Measurements from ENCODE around the gene HDAC1. TPM values are rescaled to one million over a fixed set of nuclear protein-coding genes. Genes with fewer than 3 reads are reported as not detected.

The HDAC1 gene
- polyA plus RNA-seq, 10 donors, result 27.5 to 50.3 (median 41.3) TPM

GRCh38 chr1:32321712-32322291 lies 29.9 kb downstream of the HDAC1 start:
- no peak for DNase-seq

DNA sequence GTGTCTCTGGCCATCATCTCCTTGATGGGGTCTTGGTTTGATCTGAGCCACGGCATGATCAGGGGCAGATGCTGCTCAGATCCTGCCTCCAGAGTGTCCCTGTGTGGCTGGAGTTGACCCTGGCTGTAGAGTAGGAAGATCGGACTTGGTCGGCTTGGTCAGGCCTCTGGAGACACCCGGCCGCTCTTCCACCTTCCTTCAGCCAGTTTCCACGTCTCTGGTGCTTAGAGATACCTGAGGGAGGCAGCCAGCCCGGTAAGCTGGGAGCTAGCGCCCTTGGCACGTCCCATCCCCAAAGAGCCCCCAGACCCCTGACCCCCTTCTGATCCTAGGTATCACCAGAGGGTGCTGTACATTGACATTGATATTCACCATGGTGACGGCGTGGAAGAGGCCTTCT lies 35.3 kb downstream of the HDAC1 start:
- no peak for DNase-seq

- DNase-seq, result no peak
These were observed 38.1 kb downstream of the HDAC1 start for GRCh38 chr1:32329931-32330466.

- DNase-seq, result no peak
These were observed 38.8 kb downstream of the HDAC1 start for GRCh38 chr1:32330558-32331151.

- no peak for DNase-seq
These were observed 39.7 kb downstream of the HDAC1 start for GRCh38 chr1:32331549-32331948.

DNA sequence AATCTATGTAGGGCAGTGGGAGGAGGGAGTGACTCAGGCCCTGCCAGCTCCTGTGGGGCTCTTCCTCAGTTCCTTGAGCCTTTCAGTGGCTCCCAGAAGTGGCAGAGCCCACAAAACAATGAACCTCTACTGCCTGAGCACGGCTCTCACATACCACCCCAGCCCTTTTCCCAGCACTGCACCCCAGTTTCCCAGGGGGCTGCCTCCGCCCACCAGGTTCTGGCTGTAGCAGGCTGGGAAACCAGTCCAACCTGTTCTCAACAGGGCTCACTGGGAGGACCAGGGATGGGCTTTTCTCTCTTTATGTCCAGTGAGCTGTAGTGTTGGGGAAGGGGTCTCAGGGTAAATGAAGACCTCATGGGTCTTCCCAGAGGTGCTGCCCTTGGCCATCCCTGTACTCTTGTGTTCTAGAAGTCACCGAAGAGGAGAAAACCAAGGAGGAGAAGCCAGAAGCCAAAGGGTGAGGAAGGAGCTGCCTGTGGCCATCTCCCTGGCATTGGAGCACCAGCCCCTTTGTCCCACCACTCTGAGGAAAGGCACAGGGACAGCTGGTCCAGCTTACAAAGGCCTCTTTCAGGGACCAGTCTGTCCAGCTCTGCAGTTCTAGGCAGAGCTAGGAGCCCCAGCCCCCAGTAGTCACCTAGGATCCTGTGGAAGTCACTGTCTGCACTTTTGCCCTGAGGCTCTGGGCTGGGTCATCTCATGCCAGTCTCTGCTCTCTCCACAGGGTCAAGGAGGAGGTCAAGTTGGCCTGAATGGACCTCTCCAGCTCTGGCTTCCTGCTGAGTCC lies 40.6 kb downstream of the HDAC1 start:
- DNase-seq, result no peak

- no peak for DNase-seq
These were observed 41.5 kb downstream of the HDAC1 start for GRCh38 chr1:32333251-32333963.

GRCh38 chr1:32334274-32334861 lies 42.5 kb downstream of the HDAC1 start:
- DNase-seq, result no peak

DNA sequence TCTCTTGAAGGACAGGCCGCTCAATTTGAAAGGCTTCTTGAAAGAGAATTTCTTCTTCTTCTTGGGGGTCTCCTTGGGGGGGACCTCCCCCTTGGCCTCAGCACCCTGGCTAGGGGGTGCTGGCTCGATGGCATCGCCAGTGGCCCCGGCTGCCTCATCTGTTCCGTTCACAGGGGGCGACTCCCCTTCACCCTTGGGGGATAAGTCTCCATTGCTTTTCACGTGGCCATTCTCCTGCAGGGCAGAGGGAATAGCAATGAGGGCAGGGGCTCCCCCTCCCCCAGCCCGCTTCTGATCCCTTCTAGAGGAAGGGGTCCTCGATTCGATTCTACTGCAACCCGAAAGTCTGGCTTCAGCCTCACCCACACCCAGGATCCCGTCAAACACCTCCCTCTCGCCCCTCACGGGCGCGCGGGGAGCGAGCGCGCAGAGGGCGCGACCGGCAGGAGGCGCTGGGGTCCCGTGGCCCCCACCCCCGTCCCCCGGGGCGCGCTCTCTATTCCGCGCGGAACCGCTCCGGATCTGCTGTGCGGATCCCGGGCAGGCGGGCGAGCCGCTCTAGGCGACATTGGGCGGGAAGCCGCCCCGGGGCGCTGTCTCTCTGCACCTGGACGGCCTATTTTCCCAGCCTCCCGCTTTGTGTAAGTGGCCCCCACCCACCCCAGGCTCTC lies 43.1 kb downstream of the HDAC1 start:
- DNase-seq, result peak in 2 of 3 donors; percentile 41 to 77

GRCh38 chr1:32335535-32335789 lies 43.6 kb downstream of the HDAC1 start:
- no peak for DNase-seq

DNA sequence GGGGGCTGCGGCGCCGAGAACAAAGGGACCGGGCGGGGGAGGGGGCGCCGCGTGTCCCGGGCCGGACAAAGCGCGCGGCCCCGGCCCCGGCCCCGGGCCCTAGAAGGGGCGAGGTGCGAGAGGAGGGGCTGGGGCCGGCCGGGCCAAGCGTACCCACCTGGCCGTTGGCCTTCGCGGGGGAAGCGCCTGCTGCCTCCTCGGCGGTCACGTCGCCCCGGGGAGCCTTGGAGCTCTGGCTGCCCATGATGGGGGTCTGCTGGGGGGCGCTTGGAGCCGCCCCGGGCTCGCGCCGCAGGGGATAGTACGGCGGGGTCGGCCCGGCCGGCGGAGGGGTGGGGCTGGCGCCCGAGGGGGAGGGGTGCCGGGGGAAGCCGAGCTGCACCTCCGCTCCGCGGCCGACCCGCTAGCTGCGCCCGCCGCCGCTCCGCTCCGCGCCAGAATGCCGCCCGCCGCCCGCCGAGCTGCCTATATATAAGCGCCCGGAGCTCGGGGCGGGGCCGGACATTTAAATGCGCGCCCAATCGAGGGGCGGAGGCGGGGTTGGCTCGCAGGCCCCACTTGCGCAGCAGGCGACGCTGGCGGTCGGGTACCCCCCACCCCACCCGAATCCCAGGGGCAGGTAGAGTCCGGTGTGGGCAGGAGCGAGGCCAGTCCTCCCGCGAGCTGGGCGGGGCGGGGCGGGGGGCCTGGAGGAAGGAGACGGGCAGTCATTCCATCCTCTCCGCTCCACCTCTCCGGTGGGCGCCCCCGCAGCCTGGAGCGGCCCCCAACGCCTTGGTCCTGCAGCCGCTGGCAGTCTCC lies 44.1 kb downstream of the HDAC1 start, which contains the start of gene MARCKSL1:
MARCKSL1 (minus strand) TSS at position 444 of the 801 bp plus-strand sequence; CDS start at position 244, 200 bp downstream.
- DNase-seq, result peak; percentile 72 to 92 (median 82)

DNA sequence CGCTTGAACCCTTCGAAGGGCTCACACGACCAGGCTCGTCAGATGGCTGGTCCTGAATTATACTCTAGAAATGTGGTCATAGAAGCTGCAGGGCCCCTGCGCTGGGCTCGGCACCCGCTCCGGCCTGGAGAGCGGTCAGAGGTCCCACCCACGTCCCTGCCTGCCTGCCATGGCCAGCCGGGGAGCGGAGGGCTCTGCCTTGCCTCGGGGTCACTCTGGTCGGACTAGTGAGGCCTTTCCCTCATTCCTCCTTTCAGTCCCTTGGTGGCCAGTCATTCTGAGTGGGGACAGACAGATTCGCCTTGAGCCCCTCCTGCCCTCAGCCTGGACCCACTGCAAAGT lies 44.7 kb downstream of the HDAC1 start:
- no peak for DNase-seq

DNA sequence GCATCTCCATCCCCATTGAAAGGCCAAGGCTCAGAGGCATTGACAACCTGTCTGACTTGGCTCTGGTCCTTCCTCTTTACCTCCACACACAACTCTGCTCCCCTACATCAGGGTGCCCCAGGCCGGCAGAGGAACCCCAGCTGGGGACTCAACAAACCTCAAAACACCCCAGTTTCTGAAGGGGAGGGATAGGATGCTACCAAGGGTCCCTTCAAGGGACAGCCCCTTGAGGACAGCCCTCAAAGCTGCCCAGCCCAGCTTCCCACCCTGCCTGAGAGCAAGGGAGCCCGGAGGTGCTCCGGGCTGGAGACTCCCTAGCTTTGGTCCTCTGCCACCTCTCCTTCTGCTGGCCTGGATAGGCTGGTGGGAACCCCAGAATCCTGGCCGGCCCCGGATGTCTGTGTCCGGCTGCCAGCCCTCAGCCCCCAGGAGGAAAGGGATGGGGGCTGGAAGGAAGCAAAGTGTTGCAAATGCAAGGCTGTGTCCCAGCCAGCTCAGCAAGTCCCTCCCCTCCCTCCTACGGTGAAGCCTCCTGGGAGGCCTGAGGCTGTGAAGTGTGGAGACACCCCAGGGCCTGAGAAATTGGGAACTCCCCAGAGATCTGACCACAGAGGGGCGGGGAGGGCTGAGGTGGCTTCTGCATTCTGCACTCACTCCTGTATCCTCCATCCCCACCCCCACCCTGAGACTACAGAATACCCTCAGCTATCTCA lies 45.2 kb downstream of the HDAC1 start:
- no peak for DNase-seq

GRCh38 chr1:32337855-32338636 lies 46.2 kb downstream of the HDAC1 start:
- peak in 1 of 3 donors; percentile 59 for DNase-seq

DNA sequence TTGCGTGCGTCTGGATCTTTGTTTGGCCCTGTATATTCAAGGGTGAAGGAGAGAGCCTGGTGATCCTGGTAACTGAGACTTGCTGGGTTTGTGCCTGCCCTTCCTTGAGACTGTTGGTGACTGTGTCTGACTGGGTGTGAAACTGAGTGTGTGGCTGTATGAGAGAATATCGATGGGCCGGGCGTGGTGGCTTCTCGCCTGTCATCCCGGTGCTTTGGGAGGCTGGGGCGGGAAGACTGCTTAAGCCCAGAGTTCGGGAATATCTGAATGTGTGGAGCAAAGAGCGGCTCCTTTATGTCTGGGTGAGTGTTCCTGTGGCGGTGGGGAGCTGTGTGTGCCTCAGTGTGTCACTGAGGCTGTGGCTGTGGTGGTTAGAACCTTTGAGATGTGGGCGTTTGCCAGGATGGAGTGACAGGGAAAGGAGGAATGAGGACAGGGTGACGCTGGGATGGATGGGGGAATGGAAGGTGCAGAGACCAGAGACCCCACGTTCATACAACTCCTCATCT lies 46.8 kb downstream of the HDAC1 start:
- DNase-seq, result no peak

- DNase-seq, result no peak
These were observed 47.6 kb downstream of the HDAC1 start for GRCh38 chr1:32339363-32339978.

DNA sequence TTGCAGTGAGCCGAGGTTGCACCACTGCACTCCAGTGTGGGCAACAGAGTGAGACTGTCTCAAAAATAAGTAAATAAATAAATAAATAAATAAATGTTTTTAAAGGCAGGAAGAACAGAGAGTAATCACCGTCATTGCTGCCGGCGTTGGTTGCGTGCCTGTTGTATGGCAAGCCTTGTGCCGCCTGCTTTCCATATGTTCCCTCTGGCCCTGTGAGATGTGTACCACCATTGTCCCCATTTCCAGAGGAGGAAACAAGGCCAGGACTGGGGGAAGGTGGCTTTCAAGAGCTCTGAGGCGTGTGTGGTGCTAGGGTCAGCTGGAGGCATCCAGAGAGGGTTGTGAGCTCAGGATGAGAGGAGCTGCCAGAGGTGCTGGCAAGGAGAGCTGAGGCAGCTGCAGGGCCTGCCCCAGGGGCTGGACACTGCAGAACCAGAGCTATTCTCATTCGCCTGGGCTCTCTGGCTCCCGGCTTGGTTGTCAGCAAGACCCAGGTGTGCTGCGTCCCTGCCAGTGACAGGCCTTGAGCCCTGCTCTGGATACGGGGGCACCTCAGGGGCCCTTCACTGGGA lies 49.4 kb downstream of the HDAC1 start:
- peak in 1 of 3 donors; percentile 55 for DNase-seq

- DNase-seq, result no peak
These were observed 50.1 kb downstream of the HDAC1 start for GRCh38 chr1:32341971-32342370.
